GM10248 (cell line): Measurements from ENCODE around the gene ALPK3.

ENCODE experiments used
- CTCF ChIA-PET: fragments of 300-600 bp; sonication (Branson Sonifier 250); formaldehyde crosslinking; extraction: SDS; loops from one replicate; lab custom pipeline; 2021; ENCODE audit warnings: antibody characterized with exemption; lab: Yijun Ruan, JAX
- POLR2A ChIA-PET: fragments of 350-650 bp; sonication (Branson Sonifier 250); formaldehyde crosslinking; extraction: SDS; loops from one replicate; lab custom pipeline; 2020; ENCODE audit warnings: antibody characterized with exemption; lab: Yijun Ruan, JAX
- DNase-seq: peaks from one replicate; pipeline ENCODE4 v3.0.0; 2012; ENCODE audit errors: extremely low spot score
- CTCF ChIP-seq: IDR thresholded peaks from 2 replicates; pipeline ENCODE4 v1.5.1; 2012; ENCODE audit warnings: mild to moderate bottlenecking, low read depth; ENCODE audit errors: extremely low read depth, missing control alignments, control extremely low read depth

ALPK3 gene

GRCh38 chr15:84887938-84888337, 70.8 kb downstream of the ALPK3 start:
- TF ChIP-seq CTCF = no peak
- CTCF ChIA-PET = interaction anchor here (2.9 kb wide), 1 partner anchor 9 kb away, joined by 12 read pairs; no protein-coding TSS in a partner anchor
- peak; percentile 52 for DNase-seq
- POLR2A ChIA-PET = no interaction called here

DNA sequence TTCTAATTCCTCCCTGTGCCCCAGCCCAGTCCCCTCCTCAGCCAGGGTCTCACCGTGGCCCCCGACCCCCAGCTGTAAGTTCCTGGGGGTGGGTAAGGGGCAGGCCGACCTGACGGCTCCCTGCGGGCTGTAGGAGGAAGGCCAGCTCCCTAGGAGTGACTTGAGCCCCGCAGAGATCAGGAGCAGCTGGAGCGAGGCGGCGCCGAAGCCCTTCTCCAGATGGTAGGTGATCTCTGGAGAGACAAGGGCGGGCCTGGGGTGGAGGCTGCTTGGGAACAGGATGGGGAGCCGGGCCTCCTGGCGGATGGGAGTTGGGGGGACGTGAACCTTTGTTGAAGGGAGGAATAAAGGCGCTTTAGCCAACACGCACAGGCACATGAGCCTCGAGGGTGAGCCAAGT, 71.5 kb downstream of the ALPK3 start:
- no peak for DNase-seq
- POLR2A ChIA-PET = no interaction called here
- TF ChIP-seq CTCF = no peak
- CTCF ChIA-PET = interaction anchor here (1.3 to 2.9 kb wide), 2 partner anchors 10 to 121 kb away, joined by 3 to 12 read pairs; no protein-coding TSS in a partner anchor

DNA sequence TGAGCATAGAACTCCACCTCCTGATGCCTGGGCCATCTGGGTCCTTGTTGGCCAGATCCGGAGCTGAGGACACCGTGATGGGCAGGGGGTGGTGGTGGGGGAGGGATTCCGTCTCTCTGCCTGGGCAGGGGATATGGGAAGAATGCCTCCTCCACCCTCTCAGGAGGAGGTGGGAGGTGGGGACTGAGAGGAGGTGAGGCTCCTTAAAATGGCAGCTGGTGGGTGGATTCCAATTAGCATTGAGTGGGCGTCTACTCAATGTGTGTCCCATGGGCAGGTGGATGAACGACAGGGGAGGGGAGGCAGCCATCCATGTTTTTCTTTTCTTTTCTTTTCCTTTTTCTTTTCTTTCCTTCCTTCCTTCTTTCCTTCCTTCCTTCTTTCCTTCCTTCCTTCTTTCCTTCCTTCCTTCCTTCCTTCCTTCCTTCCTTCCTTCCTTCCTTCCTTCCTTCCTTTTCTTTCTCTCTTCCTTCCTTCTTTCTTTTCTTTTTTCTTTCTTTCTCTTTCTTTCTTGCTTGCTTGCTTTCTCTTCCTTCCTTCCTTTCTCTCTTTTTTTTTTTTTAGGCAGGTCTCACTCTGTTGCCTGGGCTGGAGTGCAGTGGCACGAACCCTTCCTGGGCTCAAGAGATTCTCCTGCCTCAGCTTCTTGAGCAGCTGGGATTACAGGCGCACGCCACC, 72.3 kb downstream of the ALPK3 start:
- ChIA-PET CTCF (interaction anchor here (1.3 kb wide), 1 partner anchor 122 kb away, joined by 3 read pairs; no protein-coding TSS in a partner anchor), POLR2A (no interaction called here)
- DNase-seq = no peak
- TF ChIP-seq CTCF = no peak

- TF ChIP-seq CTCF = no peak
- no peak for DNase-seq
- POLR2A ChIA-PET = no interaction called here
- CTCF ChIA-PET = interaction anchor here (1.6 kb wide), 1 partner anchor 13 kb away, joined by 3 read pairs; no protein-coding TSS in a partner anchor
Observed at GRCh38 chr15:84889991-84890669, 73.0 kb downstream of the ALPK3 start.

DNA sequence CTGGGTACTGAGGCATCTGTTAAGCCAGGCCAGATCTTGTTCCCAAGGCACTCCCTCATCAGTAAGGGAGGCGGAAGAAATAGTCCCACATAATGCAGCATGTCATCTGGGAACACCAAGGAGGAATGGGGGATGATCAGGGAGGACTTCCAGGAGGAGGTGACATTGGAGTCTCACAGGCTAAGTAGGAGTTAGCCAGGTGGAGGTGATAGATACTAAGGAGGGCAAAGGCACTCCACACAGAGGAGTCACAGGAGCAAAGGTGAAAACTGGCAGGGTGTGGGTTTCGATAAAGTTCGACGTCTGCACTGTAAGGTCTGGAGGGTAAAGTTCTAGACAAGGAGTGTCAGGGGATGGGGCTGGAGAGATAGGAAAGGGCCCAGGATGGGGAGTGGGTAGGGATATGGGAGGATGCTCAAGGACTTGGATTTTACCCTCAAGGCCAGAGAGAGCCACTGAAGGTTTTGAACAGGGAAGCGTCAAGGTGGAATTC, 73.6 kb downstream of the ALPK3 start:
- CTCF ChIA-PET = interaction anchor here (1.6 kb wide), 1 partner anchor 12 kb away, joined by 3 read pairs; no protein-coding TSS in a partner anchor
- TF ChIP-seq CTCF = no peak
- POLR2A ChIA-PET = no interaction called here
- no peak for DNase-seq

DNA sequence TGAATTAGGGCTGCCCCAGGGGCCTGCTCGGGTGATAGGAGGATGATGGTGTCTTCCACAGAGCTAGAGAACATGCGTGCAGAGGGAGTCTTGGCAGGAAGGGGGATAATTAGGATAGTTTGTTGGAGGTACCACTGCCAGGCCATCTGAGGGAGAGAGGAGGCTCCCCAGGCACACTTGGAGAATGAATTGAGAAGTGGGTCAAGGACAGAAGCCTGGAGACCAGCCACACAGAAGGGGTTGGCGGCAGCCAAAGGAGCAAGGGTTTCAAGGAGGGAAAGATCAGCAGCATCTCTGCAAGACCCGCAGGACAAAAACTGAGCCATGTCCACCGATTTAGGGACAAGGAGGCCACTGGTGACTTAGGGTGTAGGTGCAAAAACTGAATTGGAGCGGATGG, 74.2 kb downstream of the ALPK3 start:
- POLR2A ChIA-PET = no interaction called here
- no peak for TF ChIP-seq CTCF
- no peak for DNase-seq
- CTCF ChIA-PET = interaction anchor here (1.6 to 2.0 kb wide), 2 partner anchors 12 to 320 kb away, joined by 3 to 5 read pairs; no protein-coding TSS in a partner anchor
